Erythroblast (primary cell): ENCODE results near the gene ABCC9.

Experiments used
- GATA1 ChIP-seq: IDR thresholded peaks from 2 replicates; pipeline ENCODE4 v1.6.1; 2011; ENCODE audit warnings: low read depth, mild to moderate bottlenecking, control low read depth, low read length, moderate library complexity
- POLR2A ChIP-seq: IDR thresholded peaks from 2 replicates; pipeline ENCODE4 v1.6.1; 2011; ENCODE audit warnings: mild to moderate bottlenecking, low read length

- TF ChIP-seq POLR2A (no peak), GATA1 (no peak)
These were observed 103.4 kb downstream of the ABCC9 start for GRCh38 chr12:21837847-21838246.
